PC-9 (cell line): ENCODE results near the gene TM4SF5. TPM values are rescaled to one million over a fixed set of nuclear protein-coding genes. Genes with fewer than 3 reads are reported as not detected.

Experiments
- BruUV-seq: library from RNA; stranded (reverse); fragments of 400-500 nt; replicated peaks from 2 replicates; lab custom pipeline; 2021; lab: Mats Ljungman, UMichigan
- CTCF ChIA-PET: fragments of 300-600 bp; sonication (Branson Sonifier 250); formaldehyde crosslinking; loops from one replicate; lab custom pipeline; 2022; ENCODE audit warnings: antibody characterized with exemption; lab: Charles Lee
- POLR2A ChIA-PET: fragments of 300-600 bp; sonication (Branson Sonifier 250); formaldehyde crosslinking; loops from one replicate; lab custom pipeline; 2022; ENCODE audit warnings: antibody characterized with exemption; ENCODE audit not compliant: unreplicated experiment; lab: Charles Lee
- DNase-seq, 2 experiments: peaks; one replicate each; pipeline versions ENCODE4 v3.0.0 to v3.0.0-alpha.2; 2015 to 2022; ENCODE audit warnings: mixed read lengths in 1 of 2
- H2AFZ ChIP-seq: fragments of 200-600 bp; sonication (generic); 2 replicates; pipeline ENCODE4 v1.8.1; 2017; ENCODE audit warnings: antibody characterized with exemption
- H3F3A ChIP-seq: fragments of 200-600 bp; sonication (generic); 2 replicates; pipeline ENCODE4 v1.8.1; 2017; ENCODE audit warnings: antibody characterized with exemption, mild to moderate bottlenecking, low read depth; ENCODE audit not compliant: insufficient read depth
- H3K27ac ChIP-seq: fragments of 200-600 bp; sonication (generic); 2 replicates; pipeline ENCODE4 v1.6.1; 2016; ENCODE audit warnings: mixed run types
- H3K27me3 ChIP-seq: fragments of 200-600 bp; sonication (generic); 2 replicates; pipeline ENCODE4 v1.6.1; 2016; ENCODE audit warnings: low read depth, mixed run types; ENCODE audit not compliant: insufficient read depth
- H3K36me3 ChIP-seq: fragments of 200-600 bp; sonication (generic); 2 replicates; pipeline ENCODE4 v1.6.1; 2016; ENCODE audit warnings: low read depth, mixed run types
- H3K4me1 ChIP-seq: fragments of 200-600 bp; sonication (generic); replicated peaks from 2 replicates; pipeline ENCODE4 v1.6.1; 2016; ENCODE audit warnings: mixed run types; ENCODE audit not compliant: insufficient read depth
- H3K4me2 ChIP-seq: fragments of 200-600 bp; sonication (generic); 2 replicates; pipeline ENCODE4 v1.6.1; 2017; ENCODE audit warnings: mixed run types
- H3K4me3 ChIP-seq: fragments of 200-600 bp; sonication (generic); 2 replicates; pipeline ENCODE4 v1.6.1; 2016; ENCODE audit warnings: mixed run types
- H3K79me2 ChIP-seq: fragments of 200-600 bp; sonication (generic); 2 replicates; pipeline ENCODE4 v1.6.1; 2017; ENCODE audit warnings: low read depth, mixed run types
- H3K9me2 ChIP-seq: fragments of 200-600 bp; sonication (generic); 2 replicates; pipeline ENCODE4 v1.8.1; 2017; ENCODE audit warnings: mild to moderate bottlenecking; ENCODE audit not compliant: insufficient read depth
- H3K9me3 ChIP-seq: fragments of 200-600 bp; sonication (generic); 2 replicates; pipeline ENCODE4 v1.8.1; 2016; ENCODE audit warnings: low read depth; ENCODE audit not compliant: insufficient read depth
- H4K20me1 ChIP-seq: fragments of 200-600 bp; sonication (generic); 2 replicates; pipeline ENCODE4 v1.8.1; 2017; ENCODE audit not compliant: insufficient read depth
- EZH2 ChIP-seq: fragments of 200-600 bp; sonication (generic); IDR thresholded peaks from 2 replicates; pipeline ENCODE4 v1.8.0; 2017; ENCODE audit warnings: antibody characterized with exemption, low read depth
- intact Hi-C: fragments of 100-400 bp; cut with micrococcal nuclease; formaldehyde crosslinking; loops from one replicate; pipeline ENCODE4 v1.10.0; 2022; ENCODE audit not compliant: unreplicated experiment
- total RNA-seq: library from RNA; stranded (reverse); gene quantifications from 2 replicates; pipeline ENCODE4 v1.2.3, GENCODE V29; 2021
- TF ChIP-seq, protein P1 (sequence below): fragments of 200-600 bp; sonication (generic); conservative IDR thresholded peaks from 2 replicates; pipeline ENCODE4 v1.6.1; 2017; ENCODE audit warnings: mixed run types, antibody characterized with exemption, mild to moderate bottlenecking, moderate library complexity

TM4SF5 gene
- total RNA-seq, 1 experiment from 2014 or later, result not detected

DNA sequence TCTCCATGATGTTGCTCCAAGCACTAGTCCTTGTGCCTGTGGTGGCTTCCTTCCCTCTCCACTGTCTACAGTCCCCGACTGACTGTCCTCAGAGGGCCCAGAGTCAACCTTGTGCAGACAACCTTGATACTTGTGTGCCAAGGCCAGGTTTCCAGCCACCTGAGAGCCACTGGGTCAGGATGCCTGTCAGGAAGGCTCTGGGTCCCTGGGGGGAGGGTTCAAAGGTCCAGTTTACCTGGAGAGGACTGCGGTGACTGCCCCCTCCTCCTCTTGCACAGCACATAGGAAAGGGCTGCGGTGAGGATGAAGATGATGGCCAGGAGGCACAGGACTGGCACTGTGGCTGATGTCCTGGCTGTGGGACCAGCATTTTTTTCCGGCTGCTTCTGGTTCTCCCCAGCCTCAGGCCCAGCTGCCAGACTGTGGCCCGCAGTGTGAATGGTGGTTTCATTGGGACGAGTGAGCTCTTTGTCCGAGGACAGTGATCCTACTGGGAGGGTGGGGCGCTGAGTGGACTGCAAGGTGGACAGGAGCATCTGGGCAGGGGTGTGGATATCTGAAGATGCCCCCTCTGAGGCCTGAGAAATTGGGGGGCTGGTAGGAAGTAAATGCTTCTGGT is 36.7 kb upstream of the TM4SF5 start:
- no TSS peak for BruUV-seq
- Histone ChIP-seq H3K9me2 (no peaks in the 10 kb centered on the region), H3K27me3 (no peaks in the 10 kb centered on the region), H3F3A (peaks cover 8% of the 10 kb centered on the region), H3K36me3 (no peaks in the 10 kb centered on the region), H3K4me1 (peaks cover 17% of the 10 kb centered on the region; the same call in 1 of the 2 replicates), H3K9me3 (no peaks in the 10 kb centered on the region), H3K4me3 (no peak overlapping the region), H3K27ac (no peak overlapping the region), H2AFZ (no peak overlapping the region), H4K20me1 (no peaks in the 10 kb centered on the region), H3K4me2 (no peak overlapping the region), H3K79me2 (no peaks in the 10 kb centered on the region)
- intact Hi-C loops, result no loop called here
- ChIA-PET CTCF (no interaction called here), POLR2A (no interaction called here)
- no peak for DNase-seq
- TF ChIP-seq EZH2, result no peak
- TF ChIP-seq, protein P1, sequence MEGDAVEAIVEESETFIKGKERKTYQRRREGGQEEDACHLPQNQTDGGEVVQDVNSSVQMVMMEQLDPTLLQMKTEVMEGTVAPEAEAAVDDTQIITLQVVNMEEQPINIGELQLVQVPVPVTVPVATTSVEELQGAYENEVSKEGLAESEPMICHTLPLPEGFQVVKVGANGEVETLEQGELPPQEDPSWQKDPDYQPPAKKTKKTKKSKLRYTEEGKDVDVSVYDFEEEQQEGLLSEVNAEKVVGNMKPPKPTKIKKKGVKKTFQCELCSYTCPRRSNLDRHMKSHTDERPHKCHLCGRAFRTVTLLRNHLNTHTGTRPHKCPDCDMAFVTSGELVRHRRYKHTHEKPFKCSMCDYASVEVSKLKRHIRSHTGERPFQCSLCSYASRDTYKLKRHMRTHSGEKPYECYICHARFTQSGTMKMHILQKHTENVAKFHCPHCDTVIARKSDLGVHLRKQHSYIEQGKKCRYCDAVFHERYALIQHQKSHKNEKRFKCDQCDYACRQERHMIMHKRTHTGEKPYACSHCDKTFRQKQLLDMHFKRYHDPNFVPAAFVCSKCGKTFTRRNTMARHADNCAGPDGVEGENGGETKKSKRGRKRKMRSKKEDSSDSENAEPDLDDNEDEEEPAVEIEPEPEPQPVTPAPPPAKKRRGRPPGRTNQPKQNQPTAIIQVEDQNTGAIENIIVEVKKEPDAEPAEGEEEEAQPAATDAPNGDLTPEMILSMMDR, result no peak

DNA sequence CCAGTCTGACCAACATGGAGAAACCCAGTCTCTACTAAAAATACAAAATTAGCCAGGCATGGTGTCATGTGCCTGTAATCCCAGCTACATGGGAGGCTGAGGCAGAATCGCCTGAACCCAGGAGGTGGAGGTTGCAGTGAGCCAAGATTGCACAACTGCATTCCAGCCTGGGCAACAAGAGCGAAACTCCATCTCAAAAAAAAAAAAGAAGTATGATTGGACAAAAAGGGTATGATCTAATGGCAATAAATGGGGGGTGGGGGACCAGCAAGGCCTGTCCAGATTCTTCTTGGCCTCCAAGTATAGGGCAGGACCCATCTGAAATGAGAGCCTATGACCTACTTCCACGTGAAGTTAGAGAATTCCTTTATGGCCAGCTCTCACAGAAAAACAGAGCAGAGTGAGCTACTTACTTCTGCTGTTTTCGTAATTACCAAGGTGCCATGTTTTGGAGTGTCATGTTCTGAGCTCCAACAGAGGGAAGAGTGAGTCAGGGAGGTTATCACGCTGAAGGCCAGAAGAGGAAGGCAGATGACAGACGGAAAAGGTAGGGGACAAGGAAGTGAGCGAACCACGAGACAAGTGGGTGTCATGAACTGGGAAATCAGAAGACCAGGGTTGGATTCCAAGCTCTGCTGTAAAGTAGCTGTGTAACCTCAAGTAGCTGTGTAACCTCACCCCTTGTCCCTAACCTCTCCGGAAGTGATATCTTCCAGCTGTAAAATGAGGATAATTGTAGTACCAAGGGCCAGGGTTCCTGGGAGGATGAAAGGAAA is 35.6 kb upstream of the TM4SF5 start:
- BruUV-seq, result no TSS peak

More for the DNA sequence above, 35.6 kb upstream of the TM4SF5 start:
- Histone ChIP-seq H3K79me2 (no peaks in the 10 kb centered on the region), H3F3A (peaks cover 8% of the 10 kb centered on the region), H3K27me3 (0 out of 2 replicates have a peak, but pooled peaks cover 5% of the 10 kb centered on the region), H3K9me2 (no peaks in the 10 kb centered on the region), H3K9me3 (no peaks in the 10 kb centered on the region), H3K4me2 (no peak overlapping the region), H3K36me3 (no peaks in the 10 kb centered on the region), H2AFZ (no peak overlapping the region), H3K4me3 (no peak overlapping the region), H3K4me1 (peaks cover 17% of the 10 kb centered on the region; the same call in 1 of the 2 replicates), H4K20me1 (no peaks in the 10 kb centered on the region), H3K27ac (no peak overlapping the region)
- CTCF ChIA-PET, result interaction anchor here (0.6 kb wide), 1 partner anchor 14 kb away, joined by 4 read pairs; no protein-coding TSS in a partner anchor
- POLR2A ChIA-PET, result no interaction called here
- DNase-seq, result no peak
- no peak for TF ChIP-seq EZH2
- TF ChIP-seq, protein P1, result no peak
- intact Hi-C loops, result no loop called here
